Activated CD8-positive, alpha-beta memory T cell treated with anti-CD3 and anti-CD28 coated beads for 4 hours (primary cell): ENCODE measurements around the gene MAL.

ENCODE experiments used
- DNase-seq, 2 donors: peaks; one replicate each; pipeline ENCODE4 v3.0.0-alpha.2; 2020; ENCODE audit warnings: low read depth in 2 of 2

MAL gene

DNA sequence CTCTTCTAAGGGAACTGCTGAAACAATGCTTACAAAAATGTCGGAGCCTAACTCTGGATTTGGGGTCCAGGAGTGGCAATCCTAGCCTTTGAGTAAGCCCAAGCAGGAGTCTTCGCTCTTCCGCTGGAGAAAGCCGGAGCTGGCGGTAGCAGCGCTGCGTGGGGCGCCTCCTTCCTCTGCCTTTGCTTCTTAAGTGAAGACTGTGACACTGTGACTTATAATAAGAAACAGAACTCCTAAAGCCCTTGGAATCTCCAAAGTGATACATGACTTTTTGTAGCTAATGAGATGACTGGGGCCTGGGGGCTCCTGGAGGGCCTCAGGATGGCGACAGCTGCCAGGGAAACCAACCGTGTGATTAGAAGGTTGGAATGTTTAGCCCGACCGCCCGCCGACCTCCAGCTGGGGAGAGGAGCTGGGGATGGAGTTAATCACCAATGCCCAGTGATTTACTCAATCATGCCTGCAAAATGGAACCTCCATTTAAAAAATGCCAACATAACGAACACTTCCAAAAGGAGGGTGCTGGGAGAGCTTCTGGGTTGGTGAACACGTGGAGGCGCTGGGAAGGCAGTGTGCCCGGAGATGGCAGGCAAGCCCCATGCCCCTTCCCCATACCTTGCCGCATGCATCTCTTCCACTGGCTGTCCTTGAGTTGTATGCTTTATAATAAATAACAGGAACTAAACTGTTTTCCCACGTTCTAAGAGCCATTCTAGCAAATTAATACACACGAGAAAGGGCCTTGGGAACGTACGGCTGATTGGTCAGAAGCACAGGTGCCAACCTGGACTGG lies 29.0 kb upstream of the MAL start:
- no peak for DNase-seq

DNA sequence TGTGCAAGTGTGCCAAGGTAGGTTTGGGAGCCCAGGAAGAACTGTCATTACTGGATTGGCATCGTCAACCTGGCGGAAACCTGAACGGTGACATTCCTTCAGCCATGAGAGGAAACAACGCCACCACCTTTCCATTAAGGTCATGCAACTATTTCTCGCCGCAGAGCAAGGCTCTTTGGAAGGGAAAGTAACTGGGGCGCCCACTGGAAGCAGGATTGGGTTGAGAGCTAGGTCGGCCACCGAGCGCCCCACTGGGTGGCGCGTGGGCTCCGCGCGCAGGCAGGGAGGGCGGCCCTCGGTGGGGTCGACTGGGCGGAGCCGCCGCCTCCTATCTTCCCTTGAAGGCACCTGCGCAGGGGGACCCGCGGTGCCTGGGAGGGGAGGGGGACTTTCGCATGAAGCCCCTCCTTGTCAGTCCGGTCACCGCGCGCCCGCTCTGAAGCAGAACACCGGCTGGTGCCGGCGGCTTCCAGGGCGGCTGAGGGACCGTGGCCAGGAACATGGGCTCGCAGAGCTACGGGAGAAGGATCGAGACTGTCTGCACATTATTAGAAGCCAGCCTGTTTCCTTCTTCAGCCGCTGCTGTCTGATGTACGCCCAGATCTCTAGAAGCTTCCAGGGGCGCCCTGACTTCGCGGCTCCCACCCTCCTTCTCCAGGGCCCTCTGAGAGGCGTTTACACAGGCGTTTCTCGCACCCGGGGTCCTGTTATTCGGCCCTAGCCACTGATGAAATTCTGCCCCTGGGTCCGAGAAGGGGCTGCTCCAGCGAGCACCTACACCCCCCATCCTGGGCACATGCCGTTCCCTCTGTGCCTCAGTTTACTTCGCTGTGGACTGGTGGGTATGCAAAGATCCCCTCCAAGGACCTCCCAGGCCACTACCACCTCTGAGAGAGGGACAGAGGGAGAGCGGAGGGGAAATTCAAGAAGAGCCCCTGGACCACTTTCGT lies 27.3 kb upstream of the MAL start:
- DNase-seq: no peak

DNA sequence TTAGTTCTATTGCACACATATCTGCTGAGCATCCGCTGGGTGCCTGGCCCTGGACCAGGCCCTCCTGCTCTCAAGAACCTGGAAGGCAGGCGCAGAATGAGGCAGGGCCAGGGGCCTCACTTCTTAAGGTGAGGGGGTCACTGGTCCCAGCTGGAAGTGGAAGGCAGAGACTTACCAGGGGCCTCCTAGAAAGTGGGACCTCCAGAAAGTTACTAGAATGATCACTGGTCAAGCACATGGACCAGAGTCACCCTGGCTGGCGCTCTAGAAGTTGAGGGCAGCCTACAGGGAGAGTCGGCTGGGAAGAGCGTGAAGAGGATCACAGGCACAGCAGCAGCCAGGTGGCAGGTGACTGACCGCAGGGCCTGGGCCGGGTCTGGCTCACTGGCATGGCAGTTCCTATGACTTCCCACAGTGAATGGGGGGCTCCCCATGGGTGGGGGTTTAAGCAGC lies 26.1 kb upstream of the MAL start:
- no peak for DNase-seq

DNA sequence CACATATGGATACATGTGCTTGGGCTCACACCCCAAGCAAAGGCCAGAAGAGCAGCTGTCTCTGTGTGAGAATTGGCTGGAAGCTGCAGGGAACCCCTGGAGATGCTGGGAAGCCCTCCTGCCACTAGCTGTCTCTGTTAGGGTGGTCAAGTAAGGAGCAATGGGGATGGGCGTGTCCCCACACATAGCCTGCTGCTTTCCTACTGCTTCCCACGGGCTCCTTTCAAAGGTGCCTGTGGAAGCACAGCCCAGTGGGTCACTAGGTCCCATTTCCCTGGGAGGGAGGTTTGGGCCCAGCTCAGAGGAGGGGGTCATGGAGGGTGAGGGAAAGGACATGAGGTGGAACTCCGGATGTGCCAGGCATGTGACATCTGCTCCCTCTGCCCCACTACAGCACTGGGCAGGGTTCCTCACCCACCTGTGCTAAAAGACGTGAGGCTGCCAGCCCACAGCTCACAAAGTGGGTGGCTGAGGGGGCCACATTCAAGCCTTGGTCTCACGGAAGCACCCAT lies 24.4 kb upstream of the MAL start:
- no peak for DNase-seq

DNA sequence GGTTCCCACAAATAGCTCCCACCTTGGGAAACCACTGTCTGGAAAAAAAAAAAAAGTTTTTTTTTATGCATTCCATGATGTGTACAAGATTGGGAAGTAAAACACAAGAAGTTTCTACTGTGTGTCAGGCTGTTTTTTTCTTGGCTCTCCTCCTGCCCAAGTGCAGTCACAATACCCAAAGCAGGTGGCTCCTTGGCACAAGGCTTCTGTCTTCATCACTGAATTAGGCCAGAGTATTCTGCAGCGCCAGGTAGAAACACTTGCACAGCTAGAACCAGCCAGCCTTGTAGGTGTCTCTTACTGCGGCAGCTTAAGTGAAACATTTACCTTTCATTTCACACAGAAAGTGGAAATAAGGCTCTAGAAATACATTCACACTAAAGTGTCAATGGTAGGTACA lies 23.8 kb upstream of the MAL start:
- no peak for DNase-seq

DNA sequence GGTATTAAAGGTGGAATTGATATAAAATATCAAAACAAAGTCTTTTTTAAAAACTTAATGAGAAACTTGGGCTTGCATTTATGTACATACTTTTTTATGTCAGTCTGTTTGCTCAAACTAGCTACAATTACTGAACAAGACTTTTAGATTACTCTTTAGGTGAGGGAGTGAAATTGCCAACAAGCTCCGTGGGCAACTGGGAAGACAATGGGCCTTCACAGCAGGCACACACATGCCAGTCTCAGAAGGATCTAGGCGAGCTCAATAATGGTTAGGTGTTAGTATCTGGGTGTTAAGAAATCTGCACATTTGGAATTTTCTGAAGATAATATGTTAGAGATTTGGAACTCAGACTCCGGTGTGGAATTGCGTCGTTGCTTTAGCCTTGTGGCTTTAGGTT lies 23.0 kb upstream of the MAL start:
- no peak for DNase-seq

DNA sequence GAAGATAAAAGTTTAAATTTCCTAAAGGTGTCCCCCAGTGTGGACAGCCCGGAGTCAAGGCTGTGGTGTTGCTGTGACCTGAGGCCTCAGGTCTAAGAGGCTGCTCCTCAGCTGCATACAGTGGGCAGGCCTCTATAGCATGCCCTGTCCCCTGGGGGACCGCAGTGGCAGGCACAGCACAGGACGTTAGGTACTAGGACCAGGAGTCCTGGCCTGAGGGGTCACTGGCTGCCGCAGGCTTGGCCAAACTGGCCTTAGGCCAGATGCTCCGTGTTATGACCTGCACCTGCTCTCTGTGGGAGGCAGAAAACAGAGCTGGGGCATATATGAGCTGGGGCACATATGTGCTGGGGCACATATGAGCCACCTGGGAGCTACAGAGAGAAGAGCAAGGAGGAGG lies 21.2 kb upstream of the MAL start:
- no peak for DNase-seq

DNA sequence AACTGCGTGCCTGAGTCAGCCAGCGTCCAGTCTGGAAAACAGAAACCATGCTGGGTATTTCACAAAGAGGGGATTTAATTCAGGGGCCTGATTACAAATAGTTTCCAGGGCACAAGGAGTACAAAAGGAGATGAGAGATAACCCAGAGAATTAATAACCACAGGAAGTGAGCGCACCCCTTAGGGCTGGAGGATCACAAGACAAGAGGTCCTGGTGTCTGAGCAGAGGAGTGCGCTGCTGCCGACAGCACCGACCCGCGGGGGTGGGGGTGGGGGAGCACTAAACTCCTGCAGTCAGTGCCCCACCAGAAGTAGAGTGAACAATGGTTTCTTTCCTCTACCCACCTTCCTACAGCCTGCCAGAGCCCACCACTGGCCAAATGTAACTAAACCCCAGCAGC lies 20.8 kb upstream of the MAL start:
- DNase-seq: no peak

DNA sequence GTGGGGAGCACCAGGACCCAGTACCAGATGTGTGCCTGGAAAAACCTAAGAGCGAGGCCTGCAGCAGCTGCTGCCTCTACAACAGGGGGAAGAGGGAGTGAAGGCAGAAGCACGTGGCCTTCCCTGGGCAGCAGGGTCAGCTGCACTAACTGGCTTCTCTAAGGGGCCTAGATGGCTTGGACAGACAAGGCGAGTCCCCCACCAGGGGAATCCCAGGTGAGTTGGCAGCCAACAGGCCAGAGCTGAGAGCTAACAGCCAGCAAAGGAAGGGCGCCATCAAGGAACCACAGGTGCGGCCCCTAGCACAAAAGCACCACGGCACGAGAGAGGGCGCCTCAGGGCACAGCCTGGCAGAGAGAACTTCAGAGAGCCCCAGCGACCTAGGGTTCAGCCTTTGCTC lies 19.8 kb upstream of the MAL start:
- DNase-seq: no peak

DNA sequence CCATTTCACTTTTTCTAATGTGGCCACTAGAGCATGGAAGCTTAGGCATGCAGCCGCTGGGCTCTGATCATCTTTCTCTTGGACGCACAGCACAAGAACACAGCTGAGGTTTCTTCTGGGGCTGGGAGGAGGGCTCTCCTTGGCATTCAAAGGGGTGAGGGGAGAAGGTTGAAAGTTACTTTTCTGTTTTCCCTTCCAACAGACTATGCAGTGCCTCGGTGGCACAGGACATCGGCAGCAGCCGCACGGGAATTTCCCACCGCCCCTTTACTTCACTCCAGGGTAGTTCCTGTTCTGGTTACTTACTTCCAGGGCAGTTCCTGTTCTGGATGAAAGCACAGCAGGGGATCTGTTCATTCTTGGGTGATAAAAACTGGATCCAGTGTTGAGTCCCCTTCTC lies 18.9 kb upstream of the MAL start:
- no peak for DNase-seq

DNA sequence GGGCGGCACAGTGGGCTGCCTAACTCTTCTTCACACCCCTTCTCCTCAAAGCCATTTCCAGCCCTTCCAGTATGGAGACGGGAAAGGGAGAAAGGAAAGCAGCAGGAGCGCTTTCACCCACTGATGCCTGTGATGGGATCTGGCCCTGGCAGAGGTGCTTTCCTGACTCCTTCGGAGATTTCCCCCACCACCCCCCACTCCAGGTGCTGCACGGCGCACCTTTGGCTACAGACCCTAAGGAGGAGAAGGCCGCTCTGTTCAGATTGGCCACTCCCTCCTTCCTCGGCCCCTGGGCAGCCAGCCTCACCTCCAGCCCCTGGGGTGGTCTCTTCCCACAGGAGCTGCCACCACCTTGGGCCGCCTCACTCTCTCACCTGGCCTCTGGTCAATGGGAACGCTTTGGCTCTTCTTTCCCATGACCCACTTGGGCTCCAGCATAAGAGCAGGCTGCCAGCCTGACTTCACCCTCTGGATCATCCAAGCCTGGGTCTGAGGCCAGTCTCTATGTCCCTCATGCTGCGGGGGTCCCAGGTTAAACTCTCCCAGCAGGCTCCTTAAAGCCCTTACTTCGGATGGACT lies 18.4 kb upstream of the MAL start:
- no peak for DNase-seq

DNA sequence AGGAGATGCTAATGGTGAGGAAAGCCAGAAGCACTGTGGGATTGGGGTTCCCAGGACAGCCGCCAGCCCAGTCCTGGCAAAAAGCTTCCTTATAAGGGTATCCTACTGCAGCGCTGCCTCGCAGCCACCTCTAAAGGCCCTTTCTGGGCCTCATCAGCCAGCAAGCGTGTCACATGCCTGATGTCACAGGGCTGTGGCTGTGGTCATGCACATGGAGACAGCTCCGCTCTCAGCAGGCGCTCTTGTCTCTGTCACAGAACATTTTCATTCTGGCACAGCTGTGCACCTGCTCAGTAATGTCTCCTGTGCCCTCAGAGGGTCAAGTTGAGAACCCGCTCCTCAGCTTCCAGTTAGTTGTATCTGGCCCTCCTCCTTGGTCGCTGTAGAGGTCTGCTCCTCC lies 17.7 kb upstream of the MAL start:
- no peak for DNase-seq

DNA sequence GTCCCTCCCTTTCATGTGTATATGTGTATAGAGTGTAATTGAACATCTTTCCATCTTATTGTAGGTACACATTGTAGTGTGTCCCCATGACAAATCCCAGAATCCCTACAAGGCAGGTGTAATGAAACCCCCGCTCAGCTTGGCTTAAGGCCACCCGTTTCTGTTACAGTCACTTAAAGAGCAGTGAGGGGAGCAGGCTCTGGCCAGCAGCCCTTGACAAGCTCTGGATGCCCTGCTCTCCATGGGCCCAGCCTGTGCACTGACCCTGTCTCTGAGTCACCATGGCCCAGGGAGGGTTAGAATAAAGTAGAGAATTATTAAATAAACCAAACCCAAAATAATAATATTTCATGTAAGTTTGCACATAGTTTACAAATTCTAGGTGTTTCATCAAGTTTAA lies 17.2 kb upstream of the MAL start:
- DNase-seq: no peak

DNA sequence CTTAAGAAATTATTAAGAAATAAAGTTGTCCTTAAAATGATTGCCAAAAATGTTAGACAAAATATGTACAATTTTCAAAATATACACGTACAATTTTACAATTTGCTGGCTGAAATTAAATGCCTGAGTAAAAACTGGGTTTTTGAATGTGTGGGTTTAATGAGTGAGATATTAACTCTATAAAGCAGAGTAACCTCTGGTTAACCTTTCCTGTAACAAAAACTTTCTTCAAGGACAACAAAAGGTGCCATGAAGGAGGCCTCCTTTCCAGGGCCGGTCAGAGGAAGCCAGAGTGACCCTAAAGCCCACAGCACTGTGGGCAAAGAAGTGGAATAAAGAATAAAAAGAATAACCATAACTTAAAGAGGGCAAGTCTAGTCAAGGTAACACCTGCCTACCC lies 16.5 kb upstream of the MAL start:
- no peak for DNase-seq

DNA sequence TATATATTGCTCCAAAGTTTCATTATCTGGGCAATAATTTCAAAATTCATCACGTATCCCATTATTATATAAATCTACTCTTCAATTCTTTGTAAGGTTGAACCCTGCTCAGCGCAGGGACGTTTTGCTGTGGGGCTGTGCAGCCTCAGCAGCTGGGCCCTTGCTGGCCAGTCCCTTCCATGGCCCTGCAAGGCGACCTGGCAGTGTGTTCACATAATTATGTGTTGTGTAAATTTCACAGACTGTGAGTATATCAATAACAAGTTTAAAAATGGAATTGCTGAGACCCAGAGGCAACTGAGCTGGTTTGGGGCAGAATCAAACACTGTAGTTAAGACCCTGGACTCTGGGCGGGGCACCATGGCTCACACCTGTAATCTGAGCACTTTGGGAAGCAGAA lies 16.1 kb upstream of the MAL start:
- no peak for DNase-seq

DNA sequence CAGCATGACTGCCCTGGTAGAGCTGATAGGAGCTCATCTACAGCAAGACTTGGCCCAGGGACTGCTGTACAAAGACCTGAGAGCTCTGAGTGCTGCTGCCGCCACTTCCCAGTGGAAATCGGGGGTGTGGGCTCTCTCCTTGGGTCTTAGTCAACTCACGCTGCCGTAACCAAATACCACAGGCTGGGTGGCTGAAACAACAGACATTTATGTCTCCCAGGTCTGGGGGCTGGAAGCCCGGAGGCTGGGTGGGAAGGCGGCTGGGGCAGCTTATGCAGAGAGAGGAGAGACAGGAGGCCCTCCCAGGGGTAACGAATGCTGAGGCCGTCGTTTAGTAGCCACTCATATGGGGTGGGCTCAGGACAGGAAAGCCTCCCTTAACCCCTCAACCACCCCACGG lies 15.4 kb upstream of the MAL start:
- no peak for DNase-seq

DNA sequence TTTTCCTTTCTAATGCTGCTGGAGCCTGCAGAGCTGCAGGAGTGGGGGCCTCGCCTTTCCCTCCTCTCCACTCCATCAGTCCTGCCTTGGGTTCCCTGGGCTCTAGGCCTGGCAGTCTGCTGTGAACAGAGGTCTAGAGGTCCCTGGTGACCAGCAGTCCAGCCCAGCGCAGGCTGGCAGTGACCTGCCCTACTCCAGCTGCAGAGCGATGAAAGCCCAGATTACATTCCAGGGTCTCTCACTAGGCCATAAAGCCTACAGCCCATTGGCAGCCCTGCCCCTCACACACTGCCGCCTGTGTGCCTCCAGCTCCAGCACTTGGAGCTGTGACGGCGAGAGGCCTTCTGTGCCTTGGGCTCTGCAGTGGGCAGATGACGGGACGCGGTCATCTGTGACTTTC lies 14.8 kb upstream of the MAL start:
- DNase-seq: no peak

DNA sequence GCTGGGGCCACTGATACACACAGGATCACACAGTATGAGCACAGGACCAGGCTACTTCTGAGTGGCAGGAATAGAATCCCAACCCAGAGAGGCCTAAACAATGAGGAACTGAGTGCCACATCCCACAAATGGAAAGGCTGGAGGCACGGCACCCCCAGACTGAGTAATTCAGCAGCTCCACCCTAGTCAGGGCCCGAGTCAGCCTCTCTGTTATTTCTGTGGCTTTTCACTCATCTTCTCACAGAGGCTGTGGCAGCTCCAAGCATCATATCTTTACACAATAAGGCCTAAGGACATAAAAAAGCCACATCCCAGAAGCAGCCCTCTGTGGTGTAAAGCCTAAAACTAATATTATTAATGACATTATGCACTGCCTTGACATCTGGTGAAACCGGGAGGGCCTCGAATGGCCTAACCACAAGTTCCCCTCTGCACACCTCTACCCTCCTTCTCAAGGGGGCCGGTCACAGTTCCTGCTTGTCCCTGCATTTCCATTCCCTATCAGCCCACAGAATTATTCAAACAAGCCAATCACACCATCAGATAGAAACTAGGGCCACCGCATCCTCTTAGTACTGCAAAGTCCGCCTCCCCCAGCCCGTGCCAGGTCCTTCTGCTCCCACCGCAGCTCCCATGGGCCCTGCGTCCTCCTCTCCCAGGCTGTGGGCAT lies 12.5 kb upstream of the MAL start:
- no peak for DNase-seq

DNA sequence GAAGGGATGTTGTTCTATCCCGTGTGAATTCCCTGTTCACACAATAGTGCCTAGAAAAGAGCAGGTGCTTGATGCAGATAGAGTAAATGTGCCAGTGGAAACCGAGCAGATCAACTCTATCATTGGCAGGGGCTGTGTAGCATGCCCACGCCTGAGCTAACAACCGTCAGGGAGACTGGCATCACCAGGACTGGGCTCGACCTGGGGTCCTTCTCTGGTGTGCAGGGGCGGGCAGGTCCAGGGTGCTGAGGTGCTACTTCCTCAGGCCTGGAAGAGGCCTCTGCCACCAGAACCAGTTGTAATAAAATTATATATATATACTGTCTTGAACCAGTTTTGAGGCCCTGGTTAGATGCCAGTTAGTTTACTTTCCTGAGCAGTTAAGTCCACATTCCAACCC lies 11.8 kb upstream of the MAL start:
- no peak for DNase-seq

DNA sequence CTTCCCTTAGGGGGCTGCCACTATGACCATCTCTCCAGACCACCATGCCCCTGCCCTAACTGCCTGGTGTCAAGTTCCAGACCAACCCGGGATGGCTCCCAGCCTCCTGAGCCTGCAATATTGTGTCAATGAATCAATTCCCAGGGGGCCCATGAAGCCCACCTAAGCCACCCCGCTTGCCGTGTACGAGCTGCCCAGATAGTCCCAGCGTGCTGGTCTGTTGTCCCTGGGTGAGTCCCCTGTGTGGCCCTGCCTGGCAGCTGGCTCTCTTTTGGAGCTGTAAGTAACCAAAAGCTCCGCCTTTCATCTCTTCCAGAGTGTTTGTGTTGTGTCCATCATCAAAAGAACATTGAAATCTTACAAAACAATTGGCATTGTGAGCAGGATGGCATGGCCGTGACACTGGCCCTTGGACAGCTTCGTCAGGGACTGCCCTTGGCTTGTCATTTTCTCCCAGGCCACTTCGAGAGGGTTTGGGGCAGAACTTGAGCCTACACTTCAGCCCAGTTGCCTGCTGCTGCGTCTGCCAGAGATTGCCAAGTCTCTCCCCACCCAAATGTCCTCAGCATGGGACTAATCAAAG lies 11.3 kb upstream of the MAL start:
- DNase-seq: no peak

DNA sequence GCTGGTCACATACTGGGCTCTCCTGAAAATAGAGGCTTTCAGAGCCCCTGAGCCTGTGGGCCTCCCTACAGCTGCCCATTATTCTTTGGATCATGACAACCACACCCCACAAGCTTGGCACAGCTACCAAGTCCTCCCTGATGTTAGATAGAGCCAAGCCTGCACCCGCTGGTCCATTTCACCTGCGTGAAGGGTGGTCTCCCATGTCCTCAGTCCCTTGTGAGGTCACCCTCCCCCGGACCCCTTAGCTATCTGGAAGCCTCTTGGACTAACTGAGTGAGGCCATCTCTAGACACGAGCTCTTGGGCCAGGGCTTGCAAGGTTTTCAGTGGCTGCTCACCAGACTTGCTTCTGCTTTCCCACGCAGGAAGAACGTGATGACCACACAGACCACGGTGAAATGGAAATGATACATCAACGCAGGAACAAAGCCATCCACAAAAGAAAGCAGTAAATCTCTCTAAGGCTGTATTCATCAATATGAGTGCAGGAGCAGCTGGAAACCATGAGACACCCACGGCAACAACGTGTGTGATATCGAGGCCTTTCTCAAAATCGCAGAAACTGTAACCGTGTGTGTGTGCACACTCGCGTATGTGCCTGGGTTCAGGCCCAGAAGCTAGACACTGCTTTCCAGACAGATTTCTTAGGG lies 10.1 kb upstream of the MAL start:
- DNase-seq: no peak
